Erythroblast (primary cell): ENCODE data around the gene B4GALT7.

ENCODE experiments used
- GATA1 ChIP-seq: IDR thresholded peaks from 2 replicates; pipeline ENCODE4 v1.6.1; 2011; ENCODE audit warnings: low read depth, mild to moderate bottlenecking, control low read depth, low read length, moderate library complexity
- POLR2A ChIP-seq: IDR thresholded peaks from 2 replicates; pipeline ENCODE4 v1.6.1; 2011; ENCODE audit warnings: mild to moderate bottlenecking, low read length

- TF ChIP-seq POLR2A (no peak), GATA1 (no peak)
These were observed 45.3 kb upstream of the B4GALT7 start, which contains the start of gene FAM193B for GRCh38 chr5:177554474-177555111.
